Osteocyte (in vitro differentiated cells): Measurements from ENCODE around the gene RTL10. TPM values are rescaled to one million over a fixed set of nuclear protein-coding genes. Genes with fewer than 3 reads are reported as not detected.

ENCODE experiments used
- DNase-seq: peaks from one replicate; pipeline ENCODE4 v3.0.0; 2021; ENCODE audit warnings: mixed read lengths; ENCODE audit not compliant: unreplicated experiment; ENCODE audit errors: extremely low spot score
- H3K27ac Mint-ChIP-seq: one replicate; pipeline ENCODE4 v1.8.0; 2021; ENCODE audit warnings: mild to moderate bottlenecking, mixed read lengths; ENCODE audit not compliant: unreplicated experiment
- H3K27me3 Mint-ChIP-seq: one replicate; pipeline ENCODE4 v1.8.0; 2021; ENCODE audit warnings: mixed read lengths; ENCODE audit not compliant: unreplicated experiment
- H3K36me3 Mint-ChIP-seq: one replicate; pipeline ENCODE4 v1.8.0; 2021; ENCODE audit warnings: mixed read lengths; ENCODE audit not compliant: unreplicated experiment
- H3K4me1 Mint-ChIP-seq: one replicate; pipeline ENCODE4 v1.8.0; 2021; ENCODE audit warnings: mixed read lengths; ENCODE audit not compliant: unreplicated experiment
- H3K4me3 Mint-ChIP-seq: one replicate; pipeline ENCODE4 v1.8.0; 2021; ENCODE audit warnings: mild to moderate bottlenecking, moderate library complexity, mixed read lengths; ENCODE audit not compliant: unreplicated experiment
- H3K9me3 Mint-ChIP-seq: one replicate; pipeline ENCODE4 v1.8.0; 2021; ENCODE audit warnings: mixed read lengths; ENCODE audit not compliant: unreplicated experiment
- total RNA-seq: library from RNA; stranded (reverse); gene quantifications from 2 replicates; pipeline ENCODE4 v1.2.1, GENCODE V29; 2021
- TF ChIP-seq, protein P1 (sequence below): fragments of 200-600 bp; sonication (generic); IDR thresholded peaks from 2 replicates; pipeline ENCODE4 v1.5.0; 2021; ENCODE audit warnings: antibody characterized with exemption, mild to moderate bottlenecking, moderate library complexity

The RTL10 gene
- total RNA-seq, 1 donor from 2014 or later = 30.4 TPM

DNA sequence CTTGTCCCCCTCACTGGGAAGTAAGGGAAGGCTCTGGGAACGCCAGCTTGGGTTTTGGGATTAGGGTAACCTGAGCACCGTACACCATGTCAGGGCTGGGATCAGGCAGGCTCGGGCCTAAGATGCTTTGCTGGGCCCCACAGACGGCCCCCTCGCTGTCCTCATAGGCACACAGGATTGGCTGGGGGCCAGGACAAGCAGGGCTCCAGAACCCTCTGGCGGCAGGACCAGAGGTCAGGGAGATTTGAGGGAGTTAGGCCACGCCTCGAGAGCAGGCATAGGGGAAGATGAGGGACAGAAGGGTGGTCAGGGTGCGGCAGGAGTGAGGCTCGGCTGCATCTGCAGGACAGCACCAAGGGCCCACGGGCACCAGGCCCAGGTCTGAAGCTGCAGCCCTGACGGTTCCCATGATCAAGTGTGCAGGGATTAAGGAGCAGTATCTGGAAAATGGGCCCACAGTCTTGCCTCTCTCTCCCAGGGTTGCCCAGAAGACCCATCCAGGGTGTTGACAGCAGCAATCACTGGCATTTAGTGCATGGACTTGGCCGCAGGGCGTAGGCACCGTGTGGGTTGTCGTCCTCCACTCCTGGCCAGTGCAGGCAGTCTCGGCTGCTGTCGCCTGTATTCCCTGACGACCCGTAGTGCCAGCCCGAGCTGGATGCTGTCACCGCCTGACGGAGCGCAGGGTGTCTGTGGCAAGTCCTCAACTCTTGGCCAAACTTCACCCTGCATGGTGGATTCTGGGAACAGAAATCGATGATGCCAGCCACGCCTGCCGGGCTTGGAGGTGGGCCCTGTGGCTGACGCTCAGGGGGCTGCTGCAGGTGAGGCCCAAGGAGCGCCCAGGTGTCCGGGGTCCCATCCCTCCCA lies 15.7 kb upstream of the RTL10 start:
- Mint-ChIP-seq H3K36me3 (no peaks in the 10 kb centered on the region), H3K4me3 (no peak overlapping the region), H3K27ac (no peak overlapping the region), H3K4me1 (peaks cover 20% of the 10 kb centered on the region), H3K27me3 (no peaks in the 10 kb centered on the region), H3K9me3 (no peaks in the 10 kb centered on the region)
- DNase-seq = no peak
- TF ChIP-seq, protein P1, sequence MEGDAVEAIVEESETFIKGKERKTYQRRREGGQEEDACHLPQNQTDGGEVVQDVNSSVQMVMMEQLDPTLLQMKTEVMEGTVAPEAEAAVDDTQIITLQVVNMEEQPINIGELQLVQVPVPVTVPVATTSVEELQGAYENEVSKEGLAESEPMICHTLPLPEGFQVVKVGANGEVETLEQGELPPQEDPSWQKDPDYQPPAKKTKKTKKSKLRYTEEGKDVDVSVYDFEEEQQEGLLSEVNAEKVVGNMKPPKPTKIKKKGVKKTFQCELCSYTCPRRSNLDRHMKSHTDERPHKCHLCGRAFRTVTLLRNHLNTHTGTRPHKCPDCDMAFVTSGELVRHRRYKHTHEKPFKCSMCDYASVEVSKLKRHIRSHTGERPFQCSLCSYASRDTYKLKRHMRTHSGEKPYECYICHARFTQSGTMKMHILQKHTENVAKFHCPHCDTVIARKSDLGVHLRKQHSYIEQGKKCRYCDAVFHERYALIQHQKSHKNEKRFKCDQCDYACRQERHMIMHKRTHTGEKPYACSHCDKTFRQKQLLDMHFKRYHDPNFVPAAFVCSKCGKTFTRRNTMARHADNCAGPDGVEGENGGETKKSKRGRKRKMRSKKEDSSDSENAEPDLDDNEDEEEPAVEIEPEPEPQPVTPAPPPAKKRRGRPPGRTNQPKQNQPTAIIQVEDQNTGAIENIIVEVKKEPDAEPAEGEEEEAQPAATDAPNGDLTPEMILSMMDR = no peak

DNA sequence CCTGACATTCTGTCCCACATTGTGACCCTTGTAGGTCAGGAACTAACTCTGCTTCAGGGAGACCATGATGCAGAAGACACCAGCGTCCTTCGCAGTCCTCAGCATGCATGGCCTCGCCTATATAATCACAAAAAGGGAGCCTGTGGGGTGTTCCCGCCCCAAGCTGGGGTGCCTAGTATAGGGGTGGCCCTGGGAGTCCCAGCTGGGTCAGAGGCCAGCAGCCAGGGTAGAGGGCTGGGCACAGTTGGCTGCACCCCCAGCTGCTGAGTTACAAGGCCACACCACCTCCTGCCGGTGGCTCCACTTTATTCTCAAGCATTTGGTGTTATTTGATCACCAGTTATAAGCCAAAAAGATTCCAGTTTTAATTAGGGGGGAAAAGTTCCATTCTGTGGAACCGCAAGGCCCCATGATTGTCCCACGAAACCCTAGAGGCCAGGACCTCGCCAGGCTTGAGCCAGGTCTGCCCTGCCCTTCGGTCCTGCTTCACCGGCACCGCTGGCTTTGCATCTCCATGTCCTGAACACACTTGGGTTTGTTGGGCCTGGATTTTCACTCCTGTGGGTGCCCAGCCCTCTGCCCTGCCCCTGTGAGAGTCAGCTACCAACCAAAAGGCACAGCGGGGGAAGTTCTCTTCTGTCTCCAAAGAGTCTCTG lies 15.0 kb upstream of the RTL10 start:
- Mint-ChIP-seq H3K36me3 (no peaks in the 10 kb centered on the region), H3K4me3 (no peak overlapping the region), H3K9me3 (no peaks in the 10 kb centered on the region), H3K4me1 (peaks cover 14% of the 10 kb centered on the region), H3K27me3 (no peaks in the 10 kb centered on the region), H3K27ac (no peak overlapping the region)
- TF ChIP-seq, protein P1 = no peak
- no peak for DNase-seq

DNA sequence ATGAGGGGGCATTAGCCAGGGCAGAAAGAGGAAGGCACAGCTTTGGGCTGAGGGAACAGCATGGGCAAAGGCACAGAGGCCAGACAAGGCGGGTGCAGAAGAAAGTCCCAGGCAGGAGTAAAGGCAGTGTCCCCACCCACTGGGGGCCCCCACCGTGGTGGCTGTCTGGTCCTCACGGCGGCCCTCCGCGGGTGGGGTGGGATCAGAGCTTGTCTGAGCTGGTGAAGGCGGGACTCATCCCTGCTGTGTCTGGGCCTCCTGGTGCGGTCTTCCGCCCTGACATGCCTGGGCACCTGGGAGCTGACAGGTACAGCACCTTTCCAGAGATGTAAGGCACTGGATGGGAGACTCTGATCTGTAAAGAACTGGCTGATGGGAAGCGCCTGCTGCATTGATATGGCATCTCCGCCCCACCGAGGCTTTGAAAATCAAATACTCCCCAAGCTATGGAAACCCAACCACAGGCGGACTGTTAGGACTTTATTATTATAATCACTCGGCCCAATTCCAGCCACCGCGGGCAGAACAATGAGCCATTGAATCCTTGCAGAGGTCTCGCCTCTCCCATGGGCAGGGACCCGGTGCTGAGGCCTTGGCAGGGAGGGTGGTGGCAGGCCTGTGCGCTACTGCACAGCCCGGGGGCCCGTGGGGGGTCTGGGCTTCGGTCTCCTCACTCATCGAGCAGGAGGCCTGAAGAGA lies 14.2 kb upstream of the RTL10 start:
- Mint-ChIP-seq H3K4me1 (peaks cover 10% of the 10 kb centered on the region), H3K27me3 (no peaks in the 10 kb centered on the region), H3K4me3 (no peak overlapping the region), H3K27ac (no peak overlapping the region), H3K9me3 (no peaks in the 10 kb centered on the region), H3K36me3 (no peaks in the 10 kb centered on the region)
- TF ChIP-seq, protein P1 = no peak
- DNase-seq = no peak

DNA sequence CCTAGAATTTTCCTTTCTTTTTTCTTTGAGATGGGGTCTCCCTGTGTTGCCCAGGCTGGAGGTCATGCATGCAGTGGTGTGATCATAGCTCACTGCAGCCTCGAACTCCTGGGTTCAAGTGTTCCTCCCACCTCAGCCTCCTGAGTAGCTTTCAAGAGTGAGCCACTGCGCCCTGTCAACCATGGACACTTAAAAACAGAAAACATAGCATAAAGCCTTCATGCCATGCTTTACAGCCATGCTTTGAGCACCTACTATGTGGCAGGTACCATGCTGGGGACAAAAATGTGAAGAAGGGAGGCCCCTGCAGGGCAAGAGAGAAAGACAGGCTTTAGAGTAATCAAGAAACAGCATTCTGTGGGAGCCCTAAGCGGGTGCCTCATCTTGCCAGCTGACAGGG lies 13.7 kb upstream of the RTL10 start:
- H3K9me3 Mint-ChIP-seq = no peaks in the 10 kb centered on the region
- no peaks in the 10 kb centered on the region for H3K36me3 Mint-ChIP-seq
- H3K4me3 Mint-ChIP-seq = no peak overlapping the region
- TF ChIP-seq, protein P1 = no peak
- H3K27me3 Mint-ChIP-seq = no peaks in the 10 kb centered on the region
- DNase-seq = no peak
- H3K4me1 Mint-ChIP-seq = peaks cover 9% of the 10 kb centered on the region
- no peak overlapping the region for H3K27ac Mint-ChIP-seq

DNA sequence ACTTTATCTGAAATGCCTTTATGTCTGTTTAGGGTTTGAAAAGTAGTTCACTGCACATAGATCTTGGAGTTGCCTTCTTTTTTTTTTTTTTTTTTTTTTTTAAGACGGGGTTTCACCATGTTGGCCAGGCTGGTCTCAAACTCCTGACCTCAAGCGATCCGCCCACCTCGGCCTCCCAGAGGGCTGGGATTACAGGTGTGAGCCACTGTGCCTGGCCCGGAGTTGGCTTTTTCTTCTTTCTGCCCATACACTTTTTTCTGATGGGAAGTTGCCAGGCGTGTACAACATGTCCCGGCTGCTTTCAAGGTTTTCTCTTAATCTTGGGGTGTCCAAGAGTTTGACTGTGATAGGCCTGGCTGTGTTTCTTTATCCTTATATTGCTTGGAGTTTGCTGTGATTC lies 12.9 kb upstream of the RTL10 start:
- peaks cover 9% of the 10 kb centered on the region for H3K4me1 Mint-ChIP-seq
- DNase-seq = no peak

More for the DNA sequence above, 12.9 kb upstream of the RTL10 start:
- no peak overlapping the region for H3K27ac Mint-ChIP-seq
- no peak overlapping the region for H3K4me3 Mint-ChIP-seq
- no peaks in the 10 kb centered on the region for H3K36me3 Mint-ChIP-seq
- TF ChIP-seq, protein P1 = no peak
- H3K9me3 Mint-ChIP-seq = no peaks in the 10 kb centered on the region
- no peaks in the 10 kb centered on the region for H3K27me3 Mint-ChIP-seq
